Activated CD8-positive, alpha-beta memory T cell treated with anti-CD3 and anti-CD28 coated beads for 36 hours (primary cell): ENCODE results near the gene KDM1A. TPM values are rescaled to one million over a fixed set of nuclear protein-coding genes. Genes with fewer than 3 reads are reported as not detected.

Experiments
- CTCF ChIA-PET: fragments of 350-600 bp; sonication (Branson Sonifier 250); formaldehyde crosslinking; loops from one replicate; lab custom pipeline; 2021; ENCODE audit warnings: antibody characterized with exemption; lab: Charles Lee
- POLR2A ChIA-PET: fragments of 350-600 bp; sonication (Branson Sonifier 250); formaldehyde crosslinking; loops from one replicate; lab custom pipeline; 2021; ENCODE audit warnings: antibody characterized with exemption; lab: Charles Lee
- total RNA-seq, 2 experiments: library from RNA; stranded (reverse); gene quantifications; one replicate each; pipeline ENCODE4 v1.2.3, GENCODE V29; 2021

Gene KDM1A
- total RNA-seq, 2 experiments from 2014 or later, result 69.6 TPM

- ChIA-PET CTCF (interaction anchor here (0.7 to 1.4 kb wide), 6 partner anchors 9 to 110 kb away, joined by 3 to 6 read pairs (median 4); no protein-coding TSS in a partner anchor), POLR2A (interaction anchor here (0.6 kb wide), 3 partner anchors 11 to 48 kb away, joined by 3 to 4 read pairs (median 4); no protein-coding TSS in a partner anchor)
These were observed 99.9 kb downstream of the KDM1A start for GRCh38 chr1:23118957-23119792.

- ChIA-PET CTCF (interaction anchor here (1.4 kb wide), 1 partner anchor 109 kb away, joined by 3 read pairs; no protein-coding TSS in a partner anchor), POLR2A (no interaction called here)
These were observed 101.1 kb downstream of the KDM1A start for GRCh38 chr1:23120383-23120782.

- ChIA-PET POLR2A (no interaction called here), CTCF (no interaction called here)
These were observed 102.9 kb downstream of the KDM1A start for GRCh38 chr1:23122023-23122748.

GRCh38 chr1:23122796-23123195, 103.5 kb downstream of the KDM1A start:
- POLR2A ChIA-PET, result no interaction called here
- CTCF ChIA-PET, result no interaction called here

GRCh38 chr1:23123528-23123927, 104.3 kb downstream of the KDM1A start:
- ChIA-PET CTCF (no interaction called here), POLR2A (no interaction called here)

GRCh38 chr1:23124259-23125026, 105.2 kb downstream of the KDM1A start:
- ChIA-PET POLR2A (no interaction called here), CTCF (interaction anchor here (1.2 kb wide), 1 partner anchor 60 kb away, joined by 3 read pairs; no protein-coding TSS in a partner anchor)

GRCh38 chr1:23125489-23125888, 106.2 kb downstream of the KDM1A start:
- ChIA-PET CTCF (interaction anchor here (1.2 kb wide), 1 partner anchor 59 kb away, joined by 3 read pairs; no protein-coding TSS in a partner anchor), POLR2A (interaction anchor here (0.5 kb wide), 1 partner anchor 40 kb away, joined by 10 read pairs; no protein-coding TSS in a partner anchor)

- ChIA-PET CTCF (no interaction called here), POLR2A (no interaction called here)
These were observed 106.9 kb downstream of the KDM1A start for GRCh38 chr1:23126200-23126599.

- POLR2A ChIA-PET, result no interaction called here
- CTCF ChIA-PET, result interaction anchor here (0.6 kb wide), 1 partner anchor 516 kb away, joined by 3 read pairs; no protein-coding TSS in a partner anchor
These were observed 107.5 kb downstream of the KDM1A start for GRCh38 chr1:23126801-23127200.

GRCh38 chr1:23129846-23130245, 110.6 kb downstream of the KDM1A start:
- ChIA-PET POLR2A (no interaction called here), CTCF (no interaction called here)

GRCh38 chr1:23132033-23132432, 112.8 kb downstream of the KDM1A start:
- POLR2A ChIA-PET, result no interaction called here
- CTCF ChIA-PET, result interaction anchor here (0.7 to 1.0 kb wide), 4 partner anchors 8 to 167 kb away, joined by 3 to 5 read pairs (median 3); no protein-coding TSS in a partner anchor

Other genes starting within 250 kb of the KDM1A start
- gene LACTBL1, start 46.6 kb upstream of the KDM1A start, total RNA-seq, result not detected
- gene TEX46, start 3.6 kb upstream of the KDM1A start, total RNA-seq, result not detected
- 10 to 100 TPM; 20.4 to 20.7 TPM for gene LUZP1, start 149.4 kb downstream of the KDM1A start, total RNA-seq
- not detected for gene HTR1D, start 198.0 kb downstream of the KDM1A start, total RNA-seq